Body of pancreas (tissue), 4 donors: ENCODE results near the gene ADCYAP1R1.

Source experiments
- POLR2A ChIP-seq, 3 donors: fragments of 450-650 bp; IDR thresholded peaks; one replicate each; pipeline ENCODE4 v1.6.1; 2016; ENCODE audit warnings: antibody characterized with exemption in 3 of 3, mild to moderate bottlenecking in 2 of 3
- TF ChIP-seq, protein P1 (sequence below), 7 experiments: fragments of 450-650 bp in 4 of 7; fragments of 200-600 bp in 3 of 7; sonication (generic) in 3 of 7; IDR thresholded peaks; one replicate each; pipeline ENCODE4 v1.5.1; 2016 to 2019; ENCODE audit warnings: antibody characterized with exemption in 7 of 7

GRCh38 chr7:31053986-31054385 is 1.9 kb downstream of the ADCYAP1R1 start:
- no peak for TF ChIP-seq POLR2A (IDR thresholded peaks at IDR 0.05)
- TF ChIP-seq, protein P1, sequence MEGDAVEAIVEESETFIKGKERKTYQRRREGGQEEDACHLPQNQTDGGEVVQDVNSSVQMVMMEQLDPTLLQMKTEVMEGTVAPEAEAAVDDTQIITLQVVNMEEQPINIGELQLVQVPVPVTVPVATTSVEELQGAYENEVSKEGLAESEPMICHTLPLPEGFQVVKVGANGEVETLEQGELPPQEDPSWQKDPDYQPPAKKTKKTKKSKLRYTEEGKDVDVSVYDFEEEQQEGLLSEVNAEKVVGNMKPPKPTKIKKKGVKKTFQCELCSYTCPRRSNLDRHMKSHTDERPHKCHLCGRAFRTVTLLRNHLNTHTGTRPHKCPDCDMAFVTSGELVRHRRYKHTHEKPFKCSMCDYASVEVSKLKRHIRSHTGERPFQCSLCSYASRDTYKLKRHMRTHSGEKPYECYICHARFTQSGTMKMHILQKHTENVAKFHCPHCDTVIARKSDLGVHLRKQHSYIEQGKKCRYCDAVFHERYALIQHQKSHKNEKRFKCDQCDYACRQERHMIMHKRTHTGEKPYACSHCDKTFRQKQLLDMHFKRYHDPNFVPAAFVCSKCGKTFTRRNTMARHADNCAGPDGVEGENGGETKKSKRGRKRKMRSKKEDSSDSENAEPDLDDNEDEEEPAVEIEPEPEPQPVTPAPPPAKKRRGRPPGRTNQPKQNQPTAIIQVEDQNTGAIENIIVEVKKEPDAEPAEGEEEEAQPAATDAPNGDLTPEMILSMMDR (IDR thresholded peaks at IDR 0.05), result no peak
